K562 (cell line): ENCODE data around the gene KIFC3. TPM values are rescaled to one million over a fixed set of nuclear protein-coding genes. Genes with fewer than 3 reads are reported as not detected.

ENCODE experiments used
- BHLHE40 ChIP-seq: IDR thresholded peaks from 2 replicates; pipeline ENCODE4 v1.6.1; 2011; ENCODE audit warnings: low read length, improper control_type of control experiment
- DMBX1 ChIP-seq: fragments of 250-450 bp; sonication (Bioruptor Pico); IDR thresholded peaks from 2 replicates; pipeline ENCODE4 v1.8.0; 2022; ENCODE audit warnings: inconsistent platforms, mild to moderate bottlenecking, moderate library complexity, borderline replicate concordance
- EP400 ChIP-seq: fragments of 450-650 bp; IDR thresholded peaks from 2 replicates; pipeline ENCODE4 v1.6.1; 2017; ENCODE audit warnings: antibody characterized with exemption, mild to moderate bottlenecking, moderate library complexity
- FOXP4 ChIP-seq: sonication (generic); formaldehyde crosslinking; IDR thresholded peaks from 2 replicates; pipeline ENCODE4 v1.8.0; 2022; ENCODE audit warnings: mild to moderate bottlenecking, missing genetic modification reagents, borderline replicate concordance
- IRF9 ChIP-seq: fragments of 450-650 bp; IDR thresholded peaks from 2 replicates; pipeline ENCODE4 v1.6.1; 2016; ENCODE audit warnings: missing biosample characterization, missing genetic modification characterization
- MAZ ChIP-seq, 2 experiments: fragments of 450-650 bp in 1 of 2; sonication (generic) in 1 of 2; formaldehyde crosslinking; IDR thresholded peaks in 1 of 2; conservative IDR thresholded peaks in 1 of 2; 2 replicates each; pipeline versions ENCODE4 v1.4.0 to v1.5.0; 2020; ENCODE audit warnings: mild to moderate bottlenecking in 1 of 2, missing genetic modification reagents in 1 of 2
- RERE ChIP-seq: sonication (generic); formaldehyde crosslinking; IDR thresholded peaks from 2 replicates; pipeline ENCODE4 v1.8.0; 2023; ENCODE audit warnings: missing genetic modification reagents, mild to moderate bottlenecking, borderline replicate concordance
- TEAD4 ChIP-seq, 2 experiments: sonication (generic) in 1 of 2; formaldehyde crosslinking in 1 of 2; IDR thresholded peaks; 2 replicates each; pipeline versions ENCODE4 v1.6.1 to v1.8.0; 2012 to 2022; ENCODE audit warnings: borderline replicate concordance in 1 of 2, inconsistent platforms in 1 of 2, low read length in 1 of 2, mild to moderate bottlenecking in 1 of 2, missing genetic modification reagents in 1 of 2
- ZBTB11 ChIP-seq, 3 experiments: fragments of 200-800 bp in 1 of 3; fragments of 250-450 bp in 1 of 3; fragments of 450-650 bp in 1 of 3; sonication (Bioruptor Pico) in 1 of 3; sonication (Bioruptor generic) in 1 of 3; formaldehyde crosslinking in 1 of 3; IDR thresholded peaks; 2 replicates each; pipeline versions ENCODE4 v1.6.1 to v1.8.0; 2016 to 2022; ENCODE audit warnings: mild to moderate bottlenecking in 2 of 3, missing genetic modification characterization in 2 of 3, missing compliant biosample characterization in 1 of 3, moderate library complexity in 1 of 3
- ZNF133 ChIP-seq: fragments of 250-450 bp; sonication (Bioruptor Pico); IDR thresholded peaks from 2 replicates; pipeline ENCODE4 v1.4.0; 2020; ENCODE audit warnings: mild to moderate bottlenecking
- ZNF263 ChIP-seq: sonication (generic); formaldehyde crosslinking; IDR thresholded peaks from 2 replicates; pipeline ENCODE4 v1.8.0; 2022; ENCODE audit warnings: mild to moderate bottlenecking, missing genetic modification reagents, borderline replicate concordance
- polyA plus RNA-seq, 8 experiments: library from polyadenylated mRNA; depleted of rRNA in 4 of 8; stranded (reverse) in 5 of 8; unstranded in 3 of 8; fragments of >200 nt; fragmentation: Nextera tagmentation in 2 of 8; fragmentation: Illumina TruSeq in 1 of 8; extraction: Ambion mirVana in 2 of 8; extraction: Trizol in 1 of 8; gene quantifications; 2 replicates each; pipeline versions ENCODE4 v1.2.1 to v1.2.3, GENCODE V29; 2011 to 2014; ENCODE audit warnings: inconsistent platforms in 1 of 8, missing spikeins in 1 of 8
- total RNA-seq, 7 experiments: library from RNA; depleted of rRNA in 6 of 7; stranded (reverse); fragments of >200 nt in 6 of 7; fragmentation: Illumina TruSeq in 2 of 7; extraction: Trizol in 2 of 7; gene quantifications; 2 replicates each; pipeline versions ENCODE4 v1.2.1 to v1.2.3, GENCODE V29; 2011 to 2021; ENCODE audit warnings: low replicate concordance in 1 of 7

Gene KIFC3
- total and polyA plus RNA-seq, 9 of the 15 experiments (the other 6 are each of a cell fraction or from before 2014, with no cell fraction given) = 0.23 to 105 (median 26.2) TPM

GRCh38 chr16:57802341-57803133, at the start of gene KIFC3 (continued):
- TF ChIP-seq ZBTB11 (CRISPR knock-in tag; IDR thresholded peaks at IDR 0.05) = peak in 1 of 3 experiments; percentile 84; a peak in 2 of 6 replicates
- 0 out of 2 replicates have a peak, but pooled peaks have one; percentile 16 for TF ChIP-seq ZNF263
- TF ChIP-seq ZNF133 (CRISPR knock-in tag) = 0 out of 2 replicates have a peak, but pooled peaks have one; percentile 42
- TF ChIP-seq MAZ (CRISPR knock-in tag; conservative IDR thresholded peaks at IDR 0.05 in 1 of 2, IDR thresholded peaks at IDR 0.05 in 1 of 2) = peak; percentile 6 to 87; a peak in 3 of 4 replicates
- peak; percentile 89; the same call in 1 of the 2 replicates for TF ChIP-seq DMBX1
- no peak for TF ChIP-seq IRF9 (tag)
- peak; percentile 77 for TF ChIP-seq BHLHE40
- TF ChIP-seq RERE (CRISPR knock-in tag) = no peak
- peak; percentile 88; the same call in 1 of the 2 replicates for TF ChIP-seq FOXP4 (CRISPR knock-in tag)
- peak; percentile 86 for TF ChIP-seq EP400
- peak; percentile 55; the same call in 1 of the 2 replicates for TF ChIP-seq TEAD4 (IDR thresholded peaks at IDR 0.05; ENCODE audit: low read length)
- TF ChIP-seq TEAD4 (CRISPR knock-in tag; IDR thresholded peaks at IDR 0.05; ENCODE audit: borderline replicate concordance) = peak; percentile 74; the same call in 1 of the 2 replicates
